ENCODE results near the gene RTCB.

The RTCB gene

GRCh38 chr22:32339190-32340012 lies 72.6 kb downstream of the RTCB start:
- no peak for DNase-seq (ENCODE audit: low read depth in 2 of 2)

- DNase-seq (ENCODE audit: low read depth in 2 of 2), result no peak
Measured at GRCh38 chr22:32338757-32339156, 73.3 kb downstream of the RTCB start.

Measured in stimulated activated CD4-positive, alpha-beta T cell treated with anti-CD3 and anti-CD28 coated beads, Interleukin-15, amount 100 ng/mL, for 48 hours (primary cell).